HCT116 (cell line): ENCODE measurements around the gene NAA16. TPM values are rescaled to one million over a fixed set of nuclear protein-coding genes. Genes with fewer than 3 reads are reported as not detected.

Experiments
- ATAC-seq: fragments of 200-7000 bp; cut with Tn5 transposase; 2 replicates; pipeline ENCODE4 v1.9.1; 2020; ENCODE audit warnings: mild to moderate bottlenecking, moderate library complexity
- BruUV-seq: library from RNA; stranded (reverse); fragments of 400-500 nt; replicated peaks from 2 replicates; lab custom pipeline; 2021; lab: Mats Ljungman, UMichigan
- CTCF ChIA-PET: fragments of 300-600 bp; sonication (Branson Sonifier 250); formaldehyde crosslinking; loops from one replicate; lab custom pipeline; 2021; ENCODE audit warnings: antibody characterized with exemption; lab: Charles Lee
- POLR2A ChIA-PET: fragments of 300-600, 350-600 bp; sonication (Branson Sonifier 250); formaldehyde crosslinking; loops from one replicate; lab custom pipeline; 2021; ENCODE audit warnings: antibody characterized with exemption; lab: Charles Lee
- RAD21 ChIA-PET, 2 experiments: fragments of 300-600 bp; sonication (Branson Sonifier 250); formaldehyde crosslinking; loops; one replicate each; lab custom pipeline; 2023; ENCODE audit warnings: low total read pairs in 2 of 2; ENCODE audit not compliant: uncharacterized antibody in 2 of 2, unreplicated experiment in 2 of 2, low non-redundant PET in 1 of 2; lab: Charles Lee
- DNase-seq: peaks from one replicate; pipeline ENCODE4 v3.0.0-alpha.2; 2010; ENCODE audit warnings: low read depth, low spot score
- H2AFZ ChIP-seq: fragments of 200-600 bp; shearing (Covaris generic), sonication (generic); 2 replicates; pipeline ENCODE4 v1.6.1; 2017; ENCODE audit warnings: low read depth, mixed run types, mixed read lengths, antibody characterized with exemption, low read length; ENCODE audit not compliant: poor library complexity, severe bottlenecking
- H3K27ac ChIP-seq: 2 replicates; pipeline ENCODE4 v1.5.1; 2012; ENCODE audit warnings: low read depth, low read length
- H3K27me3 ChIP-seq: fragments of 200-600 bp; sonication (generic); 2 replicates; pipeline ENCODE4 v1.6.1; 2016; ENCODE audit warnings: mixed run types, low read length, mixed read lengths; ENCODE audit not compliant: insufficient read depth
- H3K36me3 ChIP-seq, 2 experiments: fragments of 200-500 bp in 1 of 2; fragments of 200-600 bp in 1 of 2; sonication (Bioruptor generic) in 1 of 2; sonication (generic) in 1 of 2; 2 replicates each; pipeline versions ENCODE4 v1.5.1 to v1.6.1; 2014 to 2016; ENCODE audit warnings: low read length in 2 of 2, inconsistent platforms in 1 of 2, mixed read lengths in 1 of 2, mixed run types in 1 of 2; ENCODE audit not compliant: insufficient read depth in 2 of 2, control insufficient read depth in 1 of 2
- H3K4me1 ChIP-seq, 2 experiments: fragments of 200-600 bp in 1 of 2; sonication (generic) in 1 of 2; 2 replicates each; pipeline versions ENCODE4 v1.5.1 to v1.6.1; 2012 to 2017; ENCODE audit warnings: low read length in 2 of 2, inconsistent platforms in 1 of 2, mild to moderate bottlenecking in 1 of 2, mixed read lengths in 1 of 2, mixed run types in 1 of 2, moderate library complexity in 1 of 2; ENCODE audit not compliant: insufficient read depth in 2 of 2, control insufficient read depth in 1 of 2
- H3K4me2 ChIP-seq: fragments of 200-600 bp; sonication (generic); 2 replicates; pipeline ENCODE4 v1.6.1; 2017; ENCODE audit warnings: mixed run types, low read length, mixed read lengths
- H3K4me3 ChIP-seq, 2 experiments: fragments of 200-600 bp in 1 of 2; sonication (generic) in 1 of 2; replicated peaks in 1 of 2; 2 replicates each; pipeline ENCODE4 v1.5.1; 2011 to 2016; ENCODE audit warnings: low read length in 2 of 2, control low read depth in 1 of 2, low read depth in 1 of 2, mild to moderate bottlenecking in 1 of 2, mixed read lengths in 1 of 2, mixed run types in 1 of 2
- H3K79me2 ChIP-seq: fragments of 200-600 bp; sonication (generic); 2 replicates; pipeline ENCODE4 v1.6.1; 2017; ENCODE audit warnings: mild to moderate bottlenecking, mixed run types, low read length, moderate library complexity, mixed read lengths; ENCODE audit not compliant: insufficient read depth
- H3K9ac ChIP-seq: fragments of 200-600 bp; sonication (generic); 2 replicates; pipeline ENCODE4 v1.6.1; 2016; ENCODE audit warnings: low read length, mixed read lengths
- H3K9me2 ChIP-seq: fragments of 200-600 bp; sonication (generic), shearing (Covaris generic); 2 replicates; pipeline ENCODE4 v1.6.1; 2017; ENCODE audit warnings: mixed run types, mild to moderate bottlenecking, moderate library complexity; ENCODE audit not compliant: insufficient read depth
- H3K9me3 ChIP-seq, 2 experiments: fragments of 200-500 bp in 1 of 2; fragments of 200-600 bp in 1 of 2; sonication (Bioruptor generic) in 1 of 2; sonication (generic) in 1 of 2; 2 replicates each; pipeline ENCODE4 v1.6.1; 2014 to 2017; ENCODE audit warnings: low read length in 2 of 2, mixed read lengths in 2 of 2, inconsistent platforms in 1 of 2, low read depth in 1 of 2, mild to moderate bottlenecking in 1 of 2, mixed run types in 1 of 2, moderate library complexity in 1 of 2; ENCODE audit not compliant: control insufficient read depth in 1 of 2, insufficient read depth in 1 of 2
- H4K20me1 ChIP-seq: fragments of 200-600 bp; sonication (generic), shearing (Covaris generic); 2 replicates; pipeline ENCODE4 v1.6.1; 2017; ENCODE audit warnings: mixed run types, mild to moderate bottlenecking, moderate library complexity; ENCODE audit not compliant: insufficient read depth
- CTCF ChIP-seq, 3 experiments: fragments of 200-600 bp in 1 of 3; sonication (generic) in 1 of 3; IDR thresholded peaks in 2 of 3; conservative IDR thresholded peaks in 1 of 3; 2 replicates each; pipeline ENCODE4 v1.5.1; 2012 to 2017; ENCODE audit warnings: low read depth in 2 of 3, low read length in 2 of 3, antibody characterized with exemption in 1 of 3, borderline replicate concordance in 1 of 3, control low read depth in 1 of 3, mild to moderate bottlenecking in 1 of 3, mixed read lengths in 1 of 3, mixed run types in 1 of 3, moderate library complexity in 1 of 3; ENCODE audit not compliant: insufficient read depth in 1 of 3
- EZH2phosphoT487 ChIP-seq: fragments of 200-600 bp; IDR thresholded peaks from 2 replicates; pipeline ENCODE4 v1.6.1; 2018; ENCODE audit warnings: antibody characterized with exemption, borderline replicate concordance
- FOSL1 ChIP-seq: IDR thresholded peaks from 2 replicates; pipeline ENCODE4 v1.6.1; 2012; ENCODE audit warnings: low read depth
- POLR2A ChIP-seq: IDR thresholded peaks from 2 replicates; pipeline ENCODE4 v1.7.0; 2011; ENCODE audit warnings: borderline replicate concordance; ENCODE audit not compliant: insufficient read depth, insufficient read length; ENCODE audit errors: extremely low read depth
- POLR2AphosphoS5 ChIP-seq: IDR thresholded peaks from 2 replicates; pipeline ENCODE4 v1.6.1; 2011; ENCODE audit warnings: mild to moderate bottlenecking, low read depth, low read length, moderate library complexity
- RAD21 ChIP-seq: IDR thresholded peaks from 2 replicates; pipeline ENCODE4 v1.6.1; 2012; ENCODE audit warnings: low read depth, mild to moderate bottlenecking
- SIN3A ChIP-seq: IDR thresholded peaks from 2 replicates; pipeline ENCODE4 v1.6.1; 2012; ENCODE audit warnings: low read depth
- SP1 ChIP-seq: IDR thresholded peaks from 2 replicates; pipeline ENCODE4 v1.6.1; 2012; ENCODE audit warnings: low read depth
- SRF ChIP-seq: IDR thresholded peaks from 2 replicates; pipeline ENCODE4 v1.6.1; 2012; ENCODE audit warnings: low read depth
- ZBTB33 ChIP-seq: IDR thresholded peaks from 2 replicates; pipeline ENCODE4 v1.6.1; 2011; ENCODE audit warnings: mild to moderate bottlenecking, low read length, moderate library complexity; ENCODE audit not compliant: insufficient replicate concordance; ENCODE audit errors: extremely low read depth
- intact Hi-C: fragments of 100-400 bp; cut with micrococcal nuclease; formaldehyde crosslinking; loops from 2 replicates; pipeline ENCODE4 v1.10.0; 2022
- total RNA-seq: library from RNA; stranded (reverse); gene quantifications from one replicate; pipeline ENCODE4 v1.2.1, GENCODE V29; 2021; ENCODE audit not compliant: unreplicated experiment

NAA16 gene
- total RNA-seq, 1 experiment from 2014 or later: 19.1 TPM

DNA sequence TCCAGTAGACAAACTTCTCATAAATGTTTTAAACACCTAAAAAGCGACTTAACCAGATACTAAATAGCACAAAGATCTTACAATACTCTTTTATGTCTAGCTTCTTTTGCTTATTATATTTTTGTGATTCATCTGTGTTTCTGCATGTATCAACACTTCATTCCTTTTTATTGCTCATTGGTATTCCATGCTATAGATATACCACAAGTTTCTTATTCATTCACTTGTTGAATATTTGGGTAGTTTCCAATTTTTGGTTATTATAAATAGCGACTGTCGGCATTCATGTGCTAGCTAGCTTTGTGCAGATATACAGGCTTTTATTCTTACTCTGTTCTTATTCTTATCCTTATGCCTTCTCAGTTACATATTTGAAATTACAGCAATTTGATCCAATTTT, 96.3 kb downstream of the NAA16 start:
- no peak overlapping the region for H3K9ac ChIP-seq
- TF ChIP-seq CTCF (IDR thresholded peaks at IDR 0.05 in 2 of 3, conservative IDR thresholded peaks at IDR 0.05 in 1 of 3; ENCODE audit: borderline replicate concordance in 1 of 3, insufficient read depth in 1 of 3, low read depth in 2 of 3, low read length in 2 of 3) (no peak), SP1 (no peak), SIN3A (no peak), ZBTB33 (no peak), RAD21 (no peak), EZH2phosphoT487 (no peak), POLR2A (no peak), SRF (no peak), FOSL1 (no peak), POLR2AphosphoS5 (no peak)
- TF ChIP-seq, all 23 proteins: peak for 0
- no TSS peak for BruUV-seq
- no peaks in the 10 kb centered on the region for H4K20me1 ChIP-seq
- no peaks in the 10 kb centered on the region for H3K27me3 ChIP-seq
- POLR2A ChIA-PET: no interaction called here
- peaks cover under 1 to 13% of the 10 kb centered on the region in 2 experiments; a peak in 3 of 4 replicates for H3K4me1 ChIP-seq
- no peak overlapping the region for H2AFZ ChIP-seq
- H3K4me3 ChIP-seq: no peak overlapping the region
- CTCF ChIA-PET: no interaction called here
- no peaks in the 10 kb centered on the region for H3K9me3 ChIP-seq
- no peak overlapping the region for H3K4me2 ChIP-seq
- H3K36me3 ChIP-seq: no peaks in the 10 kb centered on the region
- H3K9me2 ChIP-seq: no peaks in the 10 kb centered on the region
- H3K27ac ChIP-seq: no peak overlapping the region
- no peaks in the 10 kb centered on the region for H3K79me2 ChIP-seq
- no peak for DNase-seq
- intact Hi-C loops: no loop called here
- no peak for ATAC-seq
- RAD21 ChIA-PET: no interaction called here
